IMR-90 (cell line): Measurements from ENCODE around the gene MYO1D. TPM values are rescaled to one million over a fixed set of nuclear protein-coding genes. Genes with fewer than 3 reads are reported as not detected.

Experiments used
- ATAC-seq: fragments of 200-7000 bp; cut with Tn5 transposase; 2 replicates; pipeline ENCODE4 v1.9.1; 2020; ENCODE audit warnings: low read depth, mild to moderate bottlenecking, moderate library complexity
- BruUV-seq: library from RNA; stranded (reverse); fragments of 400-500 nt; replicated peaks from 2 replicates; lab custom pipeline; 2021; lab: Mats Ljungman, UMichigan
- CTCF ChIA-PET: fragments of 300-600 bp; formaldehyde crosslinking; extraction: SDS; loops from one replicate; lab custom pipeline; 2021; ENCODE audit warnings: antibody characterized with exemption; lab: Yijun Ruan, JAX
- POLR2A ChIA-PET: fragments of 300-600 bp; sonication (Branson Sonifier 250); formaldehyde crosslinking; loops from one replicate; lab custom pipeline; 2022; ENCODE audit warnings: antibody characterized with exemption; ENCODE audit not compliant: unreplicated experiment; lab: Charles Lee
- DNase-seq: peaks from one replicate; pipeline ENCODE4 v3.0.0; 2013
- H2AFZ ChIP-seq: replicated peaks from 2 replicates; pipeline ENCODE3; 2013; ENCODE audit warnings: low read length, mild to moderate bottlenecking; ENCODE audit not compliant: poor library complexity
- H2AK5ac ChIP-seq: 2 replicates; pipeline ENCODE4 v1.6.1; 2013; ENCODE audit warnings: low read depth, low read length, inconsistent platforms
- H2AK9ac ChIP-seq: replicated peaks from 2 replicates; pipeline ENCODE3; 2013; ENCODE audit warnings: mild to moderate bottlenecking, low read depth, low read length, moderate library complexity; ENCODE audit not compliant: poor library complexity
- H2BK120ac ChIP-seq: 2 replicates; pipeline ENCODE4 v1.6.1; 2013; ENCODE audit warnings: low read depth, low read length, inconsistent platforms
- H2BK15ac ChIP-seq: 3 replicates; pipeline ENCODE4 v1.6.1; 2013; ENCODE audit warnings: low read depth, low read length, inconsistent platforms
- H2BK20ac ChIP-seq: 2 replicates; pipeline ENCODE4 v1.6.1; 2013; ENCODE audit warnings: low read depth, mild to moderate bottlenecking, inconsistent platforms, low read length, moderate library complexity
- H2BK5ac ChIP-seq: 2 replicates; pipeline ENCODE4 v1.6.1; 2013; ENCODE audit warnings: mild to moderate bottlenecking, low read depth, low read length, inconsistent platforms; ENCODE audit not compliant: poor library complexity, severe bottlenecking
- H3K14ac ChIP-seq: replicated peaks from 2 replicates; pipeline ENCODE4 v1.6.1; 2013; ENCODE audit warnings: low read depth, low read length, inconsistent platforms
- H3K18ac ChIP-seq: 2 replicates; pipeline ENCODE4 v1.6.1; 2013; ENCODE audit warnings: low read depth, low read length, control low read depth
- H3K23ac ChIP-seq: 2 replicates; pipeline ENCODE4 v1.6.1; 2013; ENCODE audit warnings: low read depth, low read length, inconsistent platforms
- H3K27ac ChIP-seq: 2 replicates; pipeline ENCODE4 v1.5.1; 2013; ENCODE audit warnings: mild to moderate bottlenecking, control low read depth, low read length; ENCODE audit not compliant: insufficient read depth
- H3K27me3 ChIP-seq: 2 replicates; pipeline ENCODE4 v1.6.1; 2013; ENCODE audit warnings: low read length; ENCODE audit not compliant: control insufficient read depth, insufficient read depth
- H3K36me3 ChIP-seq: 2 replicates; pipeline ENCODE4 v1.6.1; 2013; ENCODE audit warnings: low read length, mixed read lengths; ENCODE audit not compliant: control insufficient read depth, insufficient read depth
- H3K4ac ChIP-seq: 2 replicates; pipeline ENCODE4 v1.6.1; 2013; ENCODE audit warnings: low read depth, low read length, inconsistent platforms
- H3K4me1 ChIP-seq: 2 replicates; pipeline ENCODE4 v1.6.1; 2013; ENCODE audit warnings: low read length, mixed read lengths; ENCODE audit not compliant: control insufficient read depth, insufficient read depth
- H3K4me2 ChIP-seq: 2 replicates; pipeline ENCODE4 v1.6.1; 2013; ENCODE audit warnings: low read depth, mild to moderate bottlenecking, control low read depth, low read length, moderate library complexity
- H3K4me3 ChIP-seq: 2 replicates; pipeline ENCODE4 v1.5.1; 2013; ENCODE audit warnings: low read depth, mild to moderate bottlenecking, control low read depth, low read length, moderate library complexity; ENCODE audit not compliant: insufficient read depth
- H3K56ac ChIP-seq: 2 replicates; pipeline ENCODE4 v1.6.1; 2013; ENCODE audit warnings: low read length, inconsistent platforms; ENCODE audit not compliant: insufficient read depth; ENCODE audit errors: extremely low read depth
- H3K79me1 ChIP-seq, 2 experiments: 2 replicates each; pipeline ENCODE4 v1.6.1; 2013; ENCODE audit warnings: low read length in 2 of 2, inconsistent platforms in 1 of 2, low read depth in 1 of 2
- H3K9ac ChIP-seq: 2 replicates; pipeline ENCODE4 v1.6.1; 2013; ENCODE audit warnings: low read depth, low read length, control low read depth
- H3K9me1 ChIP-seq: 2 replicates; pipeline ENCODE4 v1.6.1; 2013; ENCODE audit warnings: low read length, inconsistent platforms; ENCODE audit not compliant: insufficient read depth
- H3K9me3 ChIP-seq: 2 replicates; pipeline ENCODE4 v1.6.1; 2013; ENCODE audit warnings: low read length; ENCODE audit not compliant: control insufficient read depth, insufficient read depth
- H4K20me1 ChIP-seq: 2 replicates; pipeline ENCODE4 v1.6.1; 2013; ENCODE audit warnings: low read length, inconsistent platforms; ENCODE audit not compliant: insufficient read depth
- H4K5ac ChIP-seq: 2 replicates; pipeline ENCODE4 v1.6.1; 2013; ENCODE audit warnings: mild to moderate bottlenecking, low read depth, low read length, control low read depth
- H4K8ac ChIP-seq, 2 experiments: 2 replicates each; pipeline ENCODE4 v1.6.1; 2013; ENCODE audit warnings: low read depth in 2 of 2, low read length in 2 of 2, control low read depth in 1 of 2, inconsistent platforms in 1 of 2
- H4K91ac ChIP-seq: 2 replicates; pipeline ENCODE4 v1.6.1; 2013; ENCODE audit warnings: low read depth, low read length, inconsistent platforms; ENCODE audit not compliant: insufficient read depth
- BHLHE40 ChIP-seq: fragments of 150-350 bp; IDR thresholded peaks from 2 replicates; pipeline ENCODE4 v1.6.1; 2016; ENCODE audit warnings: mild to moderate bottlenecking, low read depth, low read length
- FOS ChIP-seq: fragments of 150-350 bp; IDR thresholded peaks from 2 replicates; pipeline ENCODE4 v1.6.1; 2016; ENCODE audit warnings: low read depth, low read length
- MAZ ChIP-seq: IDR thresholded peaks from 2 replicates; pipeline ENCODE4 v1.6.1; 2012; ENCODE audit warnings: low read depth, mild to moderate bottlenecking, low read length, improper control_type of control experiment, moderate library complexity, borderline replicate concordance
- MXI1 ChIP-seq: IDR thresholded peaks from 2 replicates; pipeline ENCODE4 v1.6.1; 2012; ENCODE audit warnings: low read depth, mild to moderate bottlenecking, low read length, moderate library complexity, borderline replicate concordance
- RFX5 ChIP-seq: IDR thresholded peaks from 2 replicates; pipeline ENCODE4 v1.8.0; 2012; ENCODE audit warnings: low read depth, mild to moderate bottlenecking, low read length, moderate library complexity
- WGBS, 2 experiments: methylation state at CpG; one replicate each; pipeline versions ENCODE4 v1.1.5 to v1.1.7; 2013; ENCODE audit warnings: missing lambda C conversion rate in 2 of 2; ENCODE audit not compliant: insufficient read length in 1 of 2; ENCODE audit errors: extremely low coverage in 2 of 2; 5-methylcytosine and 5-hydroxymethylcytosine counted together
- dilution Hi-C: fragments of 300-500 bp; cut with HindIII; formaldehyde crosslinking; loops from one replicate; pipeline ENCODE4 v1.14.3; 2018; ENCODE audit warnings: low sequenced_read_pairs; ENCODE audit not compliant: unreplicated experiment
- in situ Hi-C: fragments of 300-500 bp; cut with MboI; formaldehyde crosslinking; loops from 3 replicates; pipeline ENCODE4 v1.14.3; 2019; ENCODE audit warnings: low sequenced_read_pairs, inconsistent platforms, mixed read lengths
- intact Hi-C: fragments of 100-400 bp; cut with micrococcal nuclease; formaldehyde crosslinking; loops from 2 replicates; pipeline ENCODE4 v1.10.0; 2022
- polyA plus RNA-seq, 3 experiments: library from polyadenylated mRNA; depleted of rRNA; stranded (reverse); fragments of >200 nt; gene quantifications; 2 replicates each; pipeline ENCODE4 v1.2.3, GENCODE V29; 2012; ENCODE audit warnings: low replicate concordance in 1 of 3
- total RNA-seq: library from RNA; depleted of rRNA; stranded (reverse); fragments of >200 nt; gene quantifications from 2 replicates; pipeline ENCODE4 v1.2.3, GENCODE V29; 2012

MYO1D gene
- total and polyA plus RNA-seq, 2 of the 4 experiments (the other 2 are of a cell fraction): 0.63 to 0.90 TPM

DNA sequence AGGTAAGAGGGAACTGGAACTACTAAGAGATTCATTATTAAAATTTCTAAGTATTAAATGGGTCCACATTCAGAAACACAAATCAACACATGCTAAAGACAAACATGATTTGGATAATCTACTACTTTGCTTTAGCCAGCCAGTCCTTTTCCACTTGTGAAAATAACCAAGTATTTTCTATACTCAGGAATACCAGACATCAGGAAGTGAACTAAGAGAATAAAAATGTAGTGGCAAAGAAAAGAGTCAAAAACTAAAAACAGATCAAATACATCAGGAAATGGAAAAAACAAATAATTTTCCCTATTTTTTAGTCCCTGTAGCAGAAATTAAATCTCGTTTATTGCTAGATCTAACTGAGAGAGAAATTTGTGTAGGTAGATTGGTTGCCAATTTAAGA lies 78.0 kb downstream of the MYO1D start:
- H3K14ac ChIP-seq: no peak overlapping the region
- H3K4me1 ChIP-seq: no peaks in the 10 kb centered on the region
- in situ Hi-C loops: loop anchor here (25.0 kb wide), 2 partner anchors 113 to 963 kb away; no protein-coding TSS in a partner anchor
- CTCF ChIA-PET: no interaction called here
- dilution Hi-C loops: no loop called here
- no peak for DNase-seq
- H4K8ac ChIP-seq: no peak overlapping the region
- no peak overlapping the region for H2BK120ac ChIP-seq
- no peak overlapping the region for H3K4me2 ChIP-seq
- no peak overlapping the region for H3K9ac ChIP-seq
- no peaks in the 10 kb centered on the region for H3K9me3 ChIP-seq
- no peak for TF ChIP-seq MAZ
- no peak for TF ChIP-seq FOS
- TF ChIP-seq MXI1: no peak
- TF ChIP-seq BHLHE40: no peak
- no peak for TF ChIP-seq RFX5
- WGBS, 2 experiments: no CpG with 5 or more reads among the region's 1 CpG
- POLR2A ChIA-PET: no interaction called here
- intact Hi-C loops: no loop called here
- H3K27me3 ChIP-seq: no peaks in the 10 kb centered on the region
- no peaks in the 10 kb centered on the region for H4K20me1 ChIP-seq
- no peak overlapping the region for H3K18ac ChIP-seq
- no peak overlapping the region for H2AK9ac ChIP-seq
- no peak for ATAC-seq
- H3K4me3 ChIP-seq: no peak overlapping the region
- H3K36me3 ChIP-seq: no peaks in the 10 kb centered on the region
- H3K56ac ChIP-seq: no peak overlapping the region
- no peak overlapping the region for H4K5ac ChIP-seq
- no peaks in the 10 kb centered on the region for H3K9me1 ChIP-seq
- BruUV-seq: no TSS peak
- H3K79me1 ChIP-seq: no peaks in the 10 kb centered on the region
- H2AK5ac ChIP-seq: no peak overlapping the region
- no peak overlapping the region for H2BK15ac ChIP-seq
- no peak overlapping the region for H2BK5ac ChIP-seq
- no peak overlapping the region for H3K23ac ChIP-seq
- H3K4ac ChIP-seq: no peak overlapping the region
- no peak overlapping the region for H2BK20ac ChIP-seq
- no peak overlapping the region for H2AFZ ChIP-seq
- H3K27ac ChIP-seq: no peak overlapping the region
- no peak overlapping the region for H4K91ac ChIP-seq
